Suprapubic skin (tissue), 3 donors: ENCODE measurements around the gene KCNIP4.

Experiments
- EP300 ChIP-seq: sonication (generic); formaldehyde crosslinking; IDR thresholded peaks from one replicate; pipeline ENCODE4 v1.6.1; 2017; ENCODE audit warnings: antibody characterized with exemption
- TF ChIP-seq, protein P1 (sequence below), 2 donors: fragments of 200-600 bp in 1 of 2; fragments of 450-650 bp in 1 of 2; sonication (generic) in 1 of 2; IDR thresholded peaks; one replicate each; pipeline ENCODE4 v1.5.1; 2016 to 2019; ENCODE audit warnings: antibody characterized with exemption in 2 of 2, mild to moderate bottlenecking in 1 of 2, moderate library complexity in 1 of 2

DNA sequence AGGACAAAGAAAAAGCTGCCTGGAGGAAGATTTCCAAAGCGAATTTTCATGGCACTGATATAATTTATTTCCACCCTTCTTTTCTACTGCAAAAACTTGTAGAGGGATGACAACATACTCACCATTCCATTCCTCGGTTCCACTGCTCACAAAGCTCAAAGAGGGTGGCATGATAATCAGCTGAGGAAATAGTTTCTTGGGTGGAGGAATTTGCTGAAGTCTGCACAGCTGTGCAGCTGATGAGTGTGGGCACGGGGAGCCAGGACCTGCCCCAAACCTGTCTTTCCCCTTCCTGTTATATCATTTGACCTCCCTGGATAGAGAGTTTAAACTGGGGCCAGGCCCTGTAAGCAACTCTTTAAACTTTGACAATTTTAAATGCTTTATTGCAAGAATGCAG lies 1087.7 kb downstream of the KCNIP4 start:
- TF ChIP-seq, protein P1, sequence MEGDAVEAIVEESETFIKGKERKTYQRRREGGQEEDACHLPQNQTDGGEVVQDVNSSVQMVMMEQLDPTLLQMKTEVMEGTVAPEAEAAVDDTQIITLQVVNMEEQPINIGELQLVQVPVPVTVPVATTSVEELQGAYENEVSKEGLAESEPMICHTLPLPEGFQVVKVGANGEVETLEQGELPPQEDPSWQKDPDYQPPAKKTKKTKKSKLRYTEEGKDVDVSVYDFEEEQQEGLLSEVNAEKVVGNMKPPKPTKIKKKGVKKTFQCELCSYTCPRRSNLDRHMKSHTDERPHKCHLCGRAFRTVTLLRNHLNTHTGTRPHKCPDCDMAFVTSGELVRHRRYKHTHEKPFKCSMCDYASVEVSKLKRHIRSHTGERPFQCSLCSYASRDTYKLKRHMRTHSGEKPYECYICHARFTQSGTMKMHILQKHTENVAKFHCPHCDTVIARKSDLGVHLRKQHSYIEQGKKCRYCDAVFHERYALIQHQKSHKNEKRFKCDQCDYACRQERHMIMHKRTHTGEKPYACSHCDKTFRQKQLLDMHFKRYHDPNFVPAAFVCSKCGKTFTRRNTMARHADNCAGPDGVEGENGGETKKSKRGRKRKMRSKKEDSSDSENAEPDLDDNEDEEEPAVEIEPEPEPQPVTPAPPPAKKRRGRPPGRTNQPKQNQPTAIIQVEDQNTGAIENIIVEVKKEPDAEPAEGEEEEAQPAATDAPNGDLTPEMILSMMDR (IDR thresholded peaks at IDR 0.05), result no peak
- TF ChIP-seq EP300, result no peak
